ENCODE data around the gene EIF5A.

Gene EIF5A

GRCh38 chr17:7357381-7357780 is 50.0 kb downstream of the EIF5A start:
- DNase-seq, result no peak

- DNase-seq, result no peak
Measured at GRCh38 chr17:7361906-7362305, 54.5 kb downstream of the EIF5A start.

Measured in effector CD8-positive, alpha-beta T cell (primary cell).